Brain microvascular endothelial cell (primary cell): Measurements from ENCODE around the gene ZNF638.

Experiments
- DNase-seq: peaks from one replicate; pipeline ENCODE4 v3.0.0-alpha.2; 2020
- H3K27ac ChIP-seq: fragments of 250-450 bp; sonication (Bioruptor Pico); 2 replicates; pipeline ENCODE4 v1.5.1; 2020; ENCODE audit warnings: mild to moderate bottlenecking, moderate library complexity
- H3K27me3 ChIP-seq: fragments of 250-450 bp; sonication (Bioruptor Pico); replicated peaks from 2 replicates; pipeline ENCODE4 v1.5.1; 2020; ENCODE audit warnings: mild to moderate bottlenecking
- H3K36me3 ChIP-seq: fragments of 250-450 bp; sonication (Bioruptor Pico); replicated peaks from 2 replicates; pipeline ENCODE4 v1.5.1; 2020; ENCODE audit warnings: mild to moderate bottlenecking
- H3K4me3 ChIP-seq: 2 replicates; pipeline ENCODE4 v1.5.1; 2011; ENCODE audit warnings: low read depth, mild to moderate bottlenecking, control low read depth, low read length, moderate library complexity
- in situ Hi-C: cut with HindIII; loops from 2 replicates; pipeline ENCODE4 v1.10.0; 2017; ENCODE audit warnings: low sequenced_read_pairs, low pct_ligation_motif_present
- TF ChIP-seq, protein P1 (sequence below): IDR thresholded peaks from 2 replicates; pipeline ENCODE4 v1.5.1; 2011; ENCODE audit warnings: low read depth, mild to moderate bottlenecking, moderate library complexity, low read length, control low read depth, inconsistent platforms; ENCODE audit errors: missing control alignments

Gene ZNF638

GRCh38 chr2:71361631-71362030 lies 30.0 kb downstream of the ZNF638 start:
- Histone ChIP-seq H3K27me3 (no peaks in the 10 kb centered on the region), H3K4me3 (no peak overlapping the region), H3K36me3 (peaks cover 48% of the 10 kb centered on the region), H3K27ac (no peak overlapping the region)
- in situ Hi-C loops = no loop called here
- DNase-seq = no peak
- TF ChIP-seq, protein P1, sequence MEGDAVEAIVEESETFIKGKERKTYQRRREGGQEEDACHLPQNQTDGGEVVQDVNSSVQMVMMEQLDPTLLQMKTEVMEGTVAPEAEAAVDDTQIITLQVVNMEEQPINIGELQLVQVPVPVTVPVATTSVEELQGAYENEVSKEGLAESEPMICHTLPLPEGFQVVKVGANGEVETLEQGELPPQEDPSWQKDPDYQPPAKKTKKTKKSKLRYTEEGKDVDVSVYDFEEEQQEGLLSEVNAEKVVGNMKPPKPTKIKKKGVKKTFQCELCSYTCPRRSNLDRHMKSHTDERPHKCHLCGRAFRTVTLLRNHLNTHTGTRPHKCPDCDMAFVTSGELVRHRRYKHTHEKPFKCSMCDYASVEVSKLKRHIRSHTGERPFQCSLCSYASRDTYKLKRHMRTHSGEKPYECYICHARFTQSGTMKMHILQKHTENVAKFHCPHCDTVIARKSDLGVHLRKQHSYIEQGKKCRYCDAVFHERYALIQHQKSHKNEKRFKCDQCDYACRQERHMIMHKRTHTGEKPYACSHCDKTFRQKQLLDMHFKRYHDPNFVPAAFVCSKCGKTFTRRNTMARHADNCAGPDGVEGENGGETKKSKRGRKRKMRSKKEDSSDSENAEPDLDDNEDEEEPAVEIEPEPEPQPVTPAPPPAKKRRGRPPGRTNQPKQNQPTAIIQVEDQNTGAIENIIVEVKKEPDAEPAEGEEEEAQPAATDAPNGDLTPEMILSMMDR = no peak

DNA sequence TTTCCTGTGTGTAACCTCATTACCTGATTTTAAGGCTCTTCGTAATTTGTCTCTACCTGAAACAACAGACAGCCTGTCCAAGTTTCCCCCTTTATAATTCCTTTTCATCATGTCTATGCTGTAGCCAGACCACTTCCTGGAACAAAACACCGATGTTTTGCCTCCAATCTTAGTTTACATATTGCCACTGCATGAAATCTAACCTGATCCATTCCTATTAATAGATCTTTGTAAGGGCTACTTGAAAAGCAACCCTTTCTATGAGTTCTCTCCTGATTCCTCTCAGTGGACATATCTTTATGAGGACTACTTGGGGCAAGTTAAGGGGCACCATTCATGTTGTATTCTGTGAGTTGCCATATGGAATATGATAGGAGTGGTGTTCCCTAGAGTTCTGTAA lies 30.9 kb downstream of the ZNF638 start:
- Histone ChIP-seq H3K36me3 (peaks cover 44% of the 10 kb centered on the region), H3K4me3 (no peak overlapping the region), H3K27ac (no peak overlapping the region), H3K27me3 (no peaks in the 10 kb centered on the region)
- DNase-seq = no peak
- in situ Hi-C loops = no loop called here
- TF ChIP-seq, protein P1 = no peak

DNA sequence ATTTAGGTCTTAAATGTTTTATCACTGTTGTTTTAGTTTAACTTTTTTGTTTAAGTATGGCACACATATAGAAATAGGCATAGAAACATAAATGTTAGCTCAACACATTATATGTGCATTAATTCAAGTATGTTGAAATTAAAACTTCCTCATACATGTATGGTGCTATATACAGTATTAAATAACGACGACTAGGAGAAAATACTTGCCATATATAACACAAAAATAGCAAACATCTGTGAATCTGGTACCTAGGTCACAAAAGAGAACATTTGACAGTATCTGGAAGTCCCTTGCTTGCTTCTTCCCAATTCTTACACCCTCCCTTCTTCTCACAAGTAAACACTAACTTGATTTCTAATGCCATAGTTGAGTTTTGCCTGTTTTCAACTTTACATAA lies 38.4 kb downstream of the ZNF638 start:
- H3K27ac ChIP-seq = no peak overlapping the region
- in situ Hi-C loops = no loop called here
- H3K36me3 ChIP-seq = peaks cover 29% of the 10 kb centered on the region
- H3K27me3 ChIP-seq = no peaks in the 10 kb centered on the region
- H3K4me3 ChIP-seq = no peak overlapping the region
- TF ChIP-seq, protein P1 = no peak
- no peak for DNase-seq

GRCh38 chr2:71372042-71372441 lies 40.5 kb downstream of the ZNF638 start:
- no peak for DNase-seq
- H3K27me3 ChIP-seq = no peaks in the 10 kb centered on the region
- no peak overlapping the region for H3K27ac ChIP-seq
- H3K36me3 ChIP-seq = peaks cover 26% of the 10 kb centered on the region
- no peak overlapping the region for H3K4me3 ChIP-seq
- in situ Hi-C loops = no loop called here
- TF ChIP-seq, protein P1 = no peak

DNA sequence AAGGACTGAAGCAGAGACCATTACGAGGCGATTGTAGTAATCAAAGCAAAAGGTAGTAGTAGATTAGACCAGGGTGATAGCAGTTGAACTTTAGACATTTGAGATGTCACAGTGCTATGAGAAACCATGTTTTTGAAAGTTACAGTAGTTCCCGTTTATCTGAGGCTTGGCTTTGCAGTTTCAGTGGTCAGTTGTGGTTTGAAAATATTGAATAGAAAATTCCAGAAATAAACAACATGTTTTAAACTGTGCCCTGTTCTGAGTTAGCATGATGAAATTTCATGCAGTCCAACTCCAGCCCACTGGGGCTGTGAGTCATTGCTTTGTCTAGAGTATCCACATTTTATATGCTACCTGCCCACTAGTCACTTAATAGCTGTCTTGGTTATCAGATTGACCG lies 47.5 kb downstream of the ZNF638 start:
- peaks cover 18% of the 10 kb centered on the region for H3K36me3 ChIP-seq
- peak overlapping the region; percentile 64 for H3K27ac ChIP-seq
- TF ChIP-seq, protein P1 = no peak
- H3K4me3 ChIP-seq = no peak overlapping the region
- in situ Hi-C loops = no loop called here
- DNase-seq = peak; percentile 80
- H3K27me3 ChIP-seq = no peaks in the 10 kb centered on the region

DNA sequence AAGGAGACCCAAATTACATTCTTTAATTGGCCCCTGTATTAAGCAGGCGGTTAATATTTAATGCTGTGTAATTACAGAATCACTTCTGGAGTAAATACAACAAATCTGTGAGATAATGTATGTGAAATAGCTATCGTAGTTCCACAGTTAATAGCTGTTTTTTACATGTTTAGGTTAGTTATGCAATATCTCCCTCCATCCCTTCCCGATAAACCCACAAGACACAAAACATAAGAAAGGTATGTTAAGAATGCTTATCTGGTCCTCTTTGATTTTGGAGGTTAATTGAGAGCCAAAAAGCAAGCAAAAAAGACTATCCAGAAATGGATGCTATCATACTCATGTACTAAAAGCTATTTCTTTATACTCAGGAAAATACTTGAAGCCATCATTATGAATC lies 49.1 kb downstream of the ZNF638 start:
- in situ Hi-C loops = no loop called here
- peaks cover 13% of the 10 kb centered on the region for H3K36me3 ChIP-seq
- no peak for DNase-seq

More for the DNA sequence above, 49.1 kb downstream of the ZNF638 start:
- Histone ChIP-seq H3K27ac (no peak overlapping the region), H3K4me3 (no peak overlapping the region), H3K27me3 (no peaks in the 10 kb centered on the region)
- TF ChIP-seq, protein P1 = no peak
